DOHH2 (cell line): Measurements from ENCODE around the gene EMX1.

ENCODE experiments used
- EZH2phosphoT487 ChIP-seq: fragments of 200-600 bp; sonication (generic); IDR thresholded peaks from 2 replicates; pipeline ENCODE4 v1.6.1; 2017; ENCODE audit warnings: borderline replicate concordance, mild to moderate bottlenecking, antibody characterized with exemption, low read length, moderate library complexity, mixed read lengths
- TF ChIP-seq, protein P1 (sequence below): fragments of 200-600 bp; sonication (generic); IDR thresholded peaks from one replicate; pipeline ENCODE4 v1.5.1; 2014; ENCODE audit warnings: antibody characterized with exemption, mild to moderate bottlenecking, low read depth, low read length; ENCODE audit not compliant: poor library complexity, severe bottlenecking

DNA sequence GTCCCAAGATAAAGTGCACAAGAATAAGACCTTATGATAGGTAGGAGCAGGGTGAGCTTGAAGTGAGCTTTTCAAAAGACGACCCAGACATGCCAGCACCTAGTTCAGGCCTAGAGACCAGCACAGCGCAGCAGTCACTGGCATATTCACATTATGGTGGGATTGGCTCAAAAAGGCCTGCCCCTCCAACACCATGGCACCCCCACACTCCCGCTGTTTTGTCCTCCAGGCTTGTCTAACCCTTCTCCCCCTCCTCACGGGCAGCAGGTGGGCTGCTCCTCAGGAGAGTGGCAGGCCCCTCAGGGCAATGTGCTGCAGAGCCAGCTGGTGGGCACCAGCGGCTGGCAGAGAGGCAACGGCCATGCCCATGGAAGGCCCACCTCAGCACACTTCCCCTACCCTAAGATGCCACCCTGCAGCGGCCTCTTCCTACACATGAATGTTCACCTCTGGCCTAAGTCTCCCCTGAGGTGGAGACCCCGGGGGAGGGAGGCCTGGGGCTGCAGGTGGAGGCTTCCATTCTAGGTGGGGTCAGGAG, 25.6 kb downstream of the EMX1 start:
- TF ChIP-seq, protein P1, sequence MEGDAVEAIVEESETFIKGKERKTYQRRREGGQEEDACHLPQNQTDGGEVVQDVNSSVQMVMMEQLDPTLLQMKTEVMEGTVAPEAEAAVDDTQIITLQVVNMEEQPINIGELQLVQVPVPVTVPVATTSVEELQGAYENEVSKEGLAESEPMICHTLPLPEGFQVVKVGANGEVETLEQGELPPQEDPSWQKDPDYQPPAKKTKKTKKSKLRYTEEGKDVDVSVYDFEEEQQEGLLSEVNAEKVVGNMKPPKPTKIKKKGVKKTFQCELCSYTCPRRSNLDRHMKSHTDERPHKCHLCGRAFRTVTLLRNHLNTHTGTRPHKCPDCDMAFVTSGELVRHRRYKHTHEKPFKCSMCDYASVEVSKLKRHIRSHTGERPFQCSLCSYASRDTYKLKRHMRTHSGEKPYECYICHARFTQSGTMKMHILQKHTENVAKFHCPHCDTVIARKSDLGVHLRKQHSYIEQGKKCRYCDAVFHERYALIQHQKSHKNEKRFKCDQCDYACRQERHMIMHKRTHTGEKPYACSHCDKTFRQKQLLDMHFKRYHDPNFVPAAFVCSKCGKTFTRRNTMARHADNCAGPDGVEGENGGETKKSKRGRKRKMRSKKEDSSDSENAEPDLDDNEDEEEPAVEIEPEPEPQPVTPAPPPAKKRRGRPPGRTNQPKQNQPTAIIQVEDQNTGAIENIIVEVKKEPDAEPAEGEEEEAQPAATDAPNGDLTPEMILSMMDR: no peak
- TF ChIP-seq EZH2phosphoT487: no peak
